ENCODE data around the gene MNT. TPM values are rescaled to one million over a fixed set of nuclear protein-coding genes. Genes with fewer than 3 reads are reported as not detected.

The MNT gene
- total and polyA plus RNA-seq, 2 of the 8 experiments (the other 6 are each of a cell fraction or from before 2014, with no cell fraction given), result 5.0 to 17.3 TPM

GRCh38 chr17:2368359-2368758 is 32.5 kb downstream of the MNT start:
- Histone ChIP-seq H3K27ac (ENCODE audit: low read depth, low read length) (no peak overlapping the region), H3K9me3 (ENCODE audit: insufficient read depth in 2 of 2, low read depth in 1 of 2, low read length in 1 of 2) (no peaks in the 10 kb centered on the region), H2BK120ac (replicated peaks; ENCODE audit: low read depth, low read length) (no peak overlapping the region), H3K18ac (ENCODE audit: extremely low read depth, low read length) (no peak overlapping the region), H3K27me3 (replicated peaks in 1 of 4; ENCODE audit: control insufficient read depth in 3 of 4, extremely low read depth in 1 of 4, insufficient read depth in 3 of 4, low read length in 3 of 4) (no peaks in the 10 kb centered on the region), H4K5ac (ENCODE audit: insufficient read length, low read depth, low read length) (no peak overlapping the region), H3K56ac (replicated peaks; ENCODE audit: insufficient read length, low read depth, low read length) (no peak overlapping the region), H2BK12ac (ENCODE audit: low read depth, low read length) (no peak overlapping the region), H2AFZ (ENCODE audit: low read length) (no peak overlapping the region), H4K8ac (ENCODE audit: extremely low read depth, insufficient read depth, low read length) (no peak overlapping the region), H2BK20ac (ENCODE audit: low read length) (no peak overlapping the region), H2AK5ac (ENCODE audit: low read depth, low read length) (no peak overlapping the region), H3K4me1 (replicated peaks in 1 of 4; ENCODE audit: control insufficient read depth in 3 of 4, insufficient read depth in 4 of 4, low read length in 3 of 4) (peaks cover 0 to 12% (median 5%) of the 10 kb centered on the region in 4 experiments; a peak in 4 of 7 replicates), H3K9ac (replicated peaks in 1 of 4; ENCODE audit: extremely low read depth in 1 of 4, low read depth in 3 of 4, low read length in 3 of 4) (no peak overlapping the region), H3K4me3 (ENCODE audit: extremely low read depth in 1 of 4, insufficient read depth in 2 of 4, low read depth in 3 of 4, low read length in 4 of 4) (no peak overlapping the region), H3K14ac (ENCODE audit: insufficient read length) (no peak overlapping the region), H4K91ac (replicated peaks; ENCODE audit: insufficient read length, low read length) (no peak overlapping the region), H4K20me1 (replicated peaks in 1 of 2; ENCODE audit: control insufficient read depth in 1 of 2, insufficient read depth in 2 of 2, low read length in 2 of 2) (peaks cover 2% of the 10 kb centered on the region in 2 experiments), H2BK15ac (ENCODE audit: low read length) (no peak overlapping the region), H2BK5ac (ENCODE audit: low read depth, low read length) (no peak overlapping the region), H3K23me2 (ENCODE audit: low read depth, low read length) (no peaks in the 10 kb centered on the region), H3K4me2 (ENCODE audit: insufficient read depth in 1 of 2, low read depth in 2 of 2, low read length in 2 of 2) (no peak overlapping the region), H3K4ac (replicated peaks; ENCODE audit: insufficient read length, low read depth, low read length) (no peak overlapping the region), H3K79me2 (ENCODE audit: control insufficient read depth in 1 of 2, insufficient read depth in 2 of 2, low read length in 2 of 2) (no peaks in the 10 kb centered on the region), H3K23ac (ENCODE audit: insufficient read length) (no peak overlapping the region), H3K36me3 (ENCODE audit: control insufficient read depth in 2 of 4, insufficient read depth in 4 of 4, low read length in 3 of 4) (peaks cover 0 to 16% (median 4%) of the 10 kb centered on the region in 4 experiments; a peak in 4 of 8 replicates), H3K79me1 (ENCODE audit: low read depth, low read length) (no peaks in the 10 kb centered on the region)
- WGBS, 2 experiments (ENCODE audit: extremely low coverage in 1 of 2, insufficient coverage in 1 of 2, insufficient read length in 1 of 2, insufficient replicate concordance in 2 of 2, low coverage in 1 of 2, low lambda C conversion rate in 2 of 2, missing lambda C conversion rate in 1 of 2), result 87% methylated on average over 8 of the region's 8 CpGs; no CpG with 5 or more reads in 1 of the 2 experiments
- CTCF ChIA-PET (ENCODE audit: partially characterized antibody), result interaction anchor here (0.5 to 13.4 kb wide), 15 partner anchors 8 to 1546 kb away, joined by 3 to 209 read pairs (median 4); no protein-coding TSS in a partner anchor
- FAIRE-seq (no peak), DNase-seq (ENCODE audit: low read depth in 1 of 2, low spot score in 2 of 2) (no peak)
- POLR2A ChIA-PET (ENCODE audit: partially characterized antibody), result interaction anchor here (0.6 to 5.7 kb wide), 9 partner anchors 8 to 342 kb away, joined by 3 to 34 read pairs (median 4); partner anchors contain the start of genes MNT, SGSM2 and TSR1
- TF ChIP-seq RFX5 (IDR thresholded peaks at IDR 0.05; ENCODE audit: borderline replicate concordance, low read depth, low read length) (no peak), CBX8 (IDR thresholded peaks at IDR 0.05; ENCODE audit: borderline replicate concordance, low read depth, low read length) (no peak), MAFK (IDR thresholded peaks at IDR 0.05; ENCODE audit: low read depth, low read length) (no peak), SIX5 (IDR thresholded peaks at IDR 0.05; ENCODE audit: low read depth, low read length) (no peak), KDM5A (IDR thresholded peaks at IDR 0.05; ENCODE audit: low read length) (no peak), ATF3 (IDR thresholded peaks at IDR 0.05; ENCODE audit: insufficient read depth, low read depth, low read length) (no peak), SP2 (IDR thresholded peaks at IDR 0.05; ENCODE audit: low read length) (no peak), JUND (IDR thresholded peaks at IDR 0.05; ENCODE audit: low read length) (no peak), ASH2L (IDR thresholded peaks at IDR 0.05; ENCODE audit: low read length) (no peak), NRF1 (IDR thresholded peaks at IDR 0.05; ENCODE audit: low read depth, low read length) (no peak), RBBP5 (IDR thresholded peaks at IDR 0.05; ENCODE audit: borderline replicate concordance, low read depth, low read length) (no peak), JUN (IDR thresholded peaks at IDR 0.05; ENCODE audit: low read depth, low read length) (no peak), KDM4A (IDR thresholded peaks at IDR 0.05; ENCODE audit: low read depth, low read length, severe bottlenecking) (no peak), RXRA (IDR thresholded peaks at IDR 0.05; ENCODE audit: insufficient read depth, low read depth, low read length) (no peak), SP1 (IDR thresholded peaks at IDR 0.05; ENCODE audit: low read depth, low read length) (no peak)
